SH-SY5Y (cell line): ENCODE measurements around the gene CACNA1H.

ENCODE experiments used
- GATA2 ChIP-seq: IDR thresholded peaks from 2 replicates; pipeline ENCODE4 v1.6.1; 2011; ENCODE audit warnings: mild to moderate bottlenecking, low read depth, low read length
- GATA3 ChIP-seq: IDR thresholded peaks from 2 replicates; pipeline ENCODE4 v1.6.1; 2011; ENCODE audit warnings: low read depth, mild to moderate bottlenecking, low read length, moderate library complexity

- TF ChIP-seq GATA2 (no peak), GATA3 (no peak)
These were observed 60.3 kb downstream of the CACNA1H start for GRCh38 chr16:1213231-1213630.
